HPDE6-E6E7 (cell line): ENCODE data around the gene FAM174B.

ENCODE experiments used
- DNase-seq: peaks from one replicate; pipeline ENCODE4 v3.0.0; 2011; ENCODE audit warnings: missing footprints; ENCODE audit errors: extremely low spot score

Gene FAM174B

GRCh38 chr15:92664178-92664900 is 8.8 kb upstream of the FAM174B start:
- no peak for DNase-seq

- DNase-seq: no peak
These were observed 7.8 kb upstream of the FAM174B start for GRCh38 chr15:92663250-92663951.

GRCh38 chr15:92662762-92663161 is 7.2 kb upstream of the FAM174B start:
- no peak for DNase-seq

- no peak for DNase-seq
These were observed 6.4 kb upstream of the FAM174B start for GRCh38 chr15:92661956-92662355.

- no peak for DNase-seq
These were observed 5.5 kb upstream of the FAM174B start for GRCh38 chr15:92661069-92661468.

- DNase-seq: no peak
These were observed 1.9 kb upstream of the FAM174B start for GRCh38 chr15:92657486-92657885.

GRCh38 chr15:92656089-92656488 is 514 bp upstream of the FAM174B start:
- no peak for DNase-seq

GRCh38 chr15:92654662-92655061 is 913 bp downstream of the FAM174B start:
- no peak for DNase-seq

- no peak for DNase-seq
These were observed 1.6 kb downstream of the FAM174B start for GRCh38 chr15:92653836-92654539.

- no peak for DNase-seq
These were observed 2.2 kb downstream of the FAM174B start for GRCh38 chr15:92653366-92653765.

- no peak for DNase-seq
These were observed 3.0 kb downstream of the FAM174B start for GRCh38 chr15:92652576-92652966.

- DNase-seq: no peak
These were observed 3.5 kb downstream of the FAM174B start for GRCh38 chr15:92651877-92652575.

- no peak for DNase-seq
These were observed 4.6 kb downstream of the FAM174B start for GRCh38 chr15:92650966-92651365.

- DNase-seq: no peak
These were observed 5.3 kb downstream of the FAM174B start for GRCh38 chr15:92650256-92650655.

GRCh38 chr15:92648190-92648875 is 7.2 kb downstream of the FAM174B start:
- no peak for DNase-seq

- no peak for DNase-seq
These were observed 8.0 kb downstream of the FAM174B start for GRCh38 chr15:92647467-92648163.

GRCh38 chr15:92646216-92646615 is 9.4 kb downstream of the FAM174B start:
- no peak for DNase-seq

GRCh38 chr15:92645731-92646130 is 9.8 kb downstream of the FAM174B start:
- no peak for DNase-seq

GRCh38 chr15:92645051-92645631 is 10.4 kb downstream of the FAM174B start:
- no peak for DNase-seq
